SU-DHL-6 (cell line): Measurements from ENCODE around the gene PBRM1.

Experiments used
- H2AFZ ChIP-seq: fragments of 200-600 bp; sonication (generic); 2 replicates; pipeline ENCODE4 v1.6.1; 2014; ENCODE audit warnings: low read depth, mild to moderate bottlenecking, moderate library complexity, mixed read lengths, antibody characterized with exemption, low read length; ENCODE audit not compliant: severe bottlenecking
- H3F3A ChIP-seq: fragments of 200-600 bp; shearing (Covaris generic); 2 replicates; pipeline ENCODE4 v1.6.0; 2016; ENCODE audit warnings: antibody characterized with exemption, mild to moderate bottlenecking; ENCODE audit not compliant: insufficient read depth
- H3K27ac ChIP-seq: fragments of 200-600 bp; sonication (generic); 2 replicates; pipeline ENCODE4 v1.5.1; 2016; ENCODE audit warnings: low read depth, mild to moderate bottlenecking, low read length, moderate library complexity, mixed read lengths
- H3K27me3 ChIP-seq: fragments of 200-600 bp; sonication (generic), shearing (Covaris generic); 2 replicates; pipeline ENCODE4 v1.6.0; 2014; ENCODE audit warnings: mild to moderate bottlenecking, low read length
- H3K36me3 ChIP-seq: fragments of 200-600 bp; sonication (generic); 2 replicates; pipeline ENCODE4 v1.6.1; 2014; ENCODE audit warnings: mild to moderate bottlenecking, low read length, mixed read lengths
- H3K4me2 ChIP-seq: fragments of 300-600, 200-600 bp; shearing (Covaris generic), sonication (generic); 2 replicates; pipeline ENCODE4 v1.6.0; 2014; ENCODE audit warnings: low read length, low read depth, mild to moderate bottlenecking; ENCODE audit not compliant: poor library complexity, severe bottlenecking
- H3K4me3 ChIP-seq: fragments of 200-600 bp; sonication (generic); 2 replicates; pipeline ENCODE4 v1.5.1; 2014; ENCODE audit warnings: antibody characterized with exemption, low read length, mild to moderate bottlenecking, mixed read lengths; ENCODE audit not compliant: insufficient read depth, poor library complexity, severe bottlenecking
- H3K79me2 ChIP-seq: fragments of 200-600 bp; sonication (generic); 2 replicates; pipeline ENCODE4 v1.6.1; 2014; ENCODE audit warnings: mild to moderate bottlenecking, low read length, moderate library complexity; ENCODE audit not compliant: insufficient read depth
- H3K9ac ChIP-seq: fragments of 200-600 bp; sonication (generic); 2 replicates; pipeline ENCODE4 v1.7.0; 2014; ENCODE audit warnings: mild to moderate bottlenecking, low read length
- H3K9me2 ChIP-seq: fragments of 200-600 bp; sonication (generic); replicated peaks from 2 replicates; pipeline ENCODE4 v1.6.1; 2014; ENCODE audit warnings: low read length; ENCODE audit not compliant: insufficient read depth
- H3K9me3 ChIP-seq: fragments of 200-600 bp; sonication (generic); 2 replicates; pipeline ENCODE4 v1.6.1; 2014; ENCODE audit warnings: low read length, mixed read lengths; ENCODE audit not compliant: insufficient read depth
- H4K20me1 ChIP-seq: fragments of 200-600 bp; sonication (generic); 2 replicates; pipeline ENCODE4 v1.6.1; 2014; ENCODE audit warnings: low read depth, mild to moderate bottlenecking, antibody characterized with exemption, low read length, moderate library complexity, mixed read lengths
- CTCF ChIP-seq: fragments of 200-600 bp; sonication (generic); IDR thresholded peaks from one replicate; pipeline ENCODE4 v1.5.1; 2017; ENCODE audit warnings: antibody characterized with exemption, mild to moderate bottlenecking, low read length, moderate library complexity; ENCODE audit not compliant: insufficient read depth, poor library complexity, severe bottlenecking
- EZH2phosphoT487 ChIP-seq: fragments of 200-600 bp; sonication (generic), shearing (Covaris generic); conservative IDR thresholded peaks from 2 replicates; pipeline ENCODE4 v1.6.1; 2018; ENCODE audit warnings: mild to moderate bottlenecking, antibody characterized with exemption, low read length, moderate library complexity, mixed read lengths

PBRM1 gene

GRCh38 chr3:52633786-52634185 lies 51.9 kb downstream of the PBRM1 start:
- H3K27ac ChIP-seq = no peak overlapping the region
- H3K9me3 ChIP-seq = no peaks in the 10 kb centered on the region
- TF ChIP-seq EZH2phosphoT487 (no peak), CTCF (no peak)
- no peaks in the 10 kb centered on the region for H3K9me2 ChIP-seq
- H3K9ac ChIP-seq = no peak overlapping the region
- H3K27me3 ChIP-seq = no peaks in the 10 kb centered on the region
- H2AFZ ChIP-seq = no peak overlapping the region
- H4K20me1 ChIP-seq = no peaks in the 10 kb centered on the region
- peaks cover 6% of the 10 kb centered on the region; the same call in 1 of the 2 replicates for H3F3A ChIP-seq
- H3K36me3 ChIP-seq = peaks cover 26% of the 10 kb centered on the region; the same call in 1 of the 2 replicates
- no peaks in the 10 kb centered on the region for H3K79me2 ChIP-seq
- H3K4me2 ChIP-seq = no peak overlapping the region
- H3K4me3 ChIP-seq = no peak overlapping the region

- Histone ChIP-seq H3K79me2 (no peaks in the 10 kb centered on the region; the same call in 1 of the 2 replicates), H3K27ac (no peak overlapping the region)
Measured at GRCh38 chr3:52625041-52625440, 60.7 kb downstream of the PBRM1 start.

GRCh38 chr3:52623234-52623792 lies 62.4 kb downstream of the PBRM1 start:
- Histone ChIP-seq H3K4me2 (no peak overlapping the region), H3K4me3 (no peak overlapping the region), H3K9me2 (no peaks in the 10 kb centered on the region), H3K9me3 (no peaks in the 10 kb centered on the region), H3K27ac (no peak overlapping the region), H4K20me1 (no peaks in the 10 kb centered on the region), H2AFZ (no peak overlapping the region), H3K79me2 (no peaks in the 10 kb centered on the region; the same call in 1 of the 2 replicates), H3F3A (no peaks in the 10 kb centered on the region), H3K27me3 (no peaks in the 10 kb centered on the region), H3K36me3 (peaks cover 31% of the 10 kb centered on the region; the same call in 1 of the 2 replicates), H3K9ac (no peak overlapping the region)
- TF ChIP-seq EZH2phosphoT487 = no peak
- TF ChIP-seq CTCF = no peak

More at GRCh38 chr3:52625041-52625440, 60.7 kb downstream of the PBRM1 start:
- Histone ChIP-seq H4K20me1 (no peaks in the 10 kb centered on the region), H3K9ac (no peak overlapping the region), H3K36me3 (peaks cover 31% of the 10 kb centered on the region; the same call in 1 of the 2 replicates), H3F3A (no peaks in the 10 kb centered on the region), H3K27me3 (no peaks in the 10 kb centered on the region), H3K9me3 (no peaks in the 10 kb centered on the region), H3K9me2 (no peaks in the 10 kb centered on the region), H3K4me3 (no peak overlapping the region), H3K4me2 (no peak overlapping the region), H2AFZ (no peak overlapping the region)
- no peak for TF ChIP-seq CTCF
- no peak for TF ChIP-seq EZH2phosphoT487
